Loucy (cell line): Measurements from ENCODE around the gene LSM8.

Experiments
- H2AFZ ChIP-seq: fragments of 200-600 bp; sonication (generic); 2 replicates; pipeline ENCODE4 v1.6.0; 2016; ENCODE audit warnings: antibody characterized with exemption, mild to moderate bottlenecking, low read length, moderate library complexity
- H3F3A ChIP-seq: fragments of 200-600 bp; 2 replicates; pipeline ENCODE4 v1.6.0; 2016; ENCODE audit warnings: antibody characterized with exemption, low read depth, mild to moderate bottlenecking
- H3K27me3 ChIP-seq: fragments of 200-600 bp; sonication (generic); 2 replicates; pipeline ENCODE4 v1.6.1; 2014; ENCODE audit warnings: low read length, mild to moderate bottlenecking; ENCODE audit not compliant: insufficient read depth, poor library complexity, severe bottlenecking
- H3K36me3 ChIP-seq: fragments of 200-600 bp; sonication (generic); 2 replicates; pipeline ENCODE4 v1.6.1; 2016; ENCODE audit warnings: low read length; ENCODE audit not compliant: insufficient read depth
- H3K4me1 ChIP-seq: fragments of 200-600 bp; sonication (generic); 2 replicates; pipeline ENCODE4 v1.5.1; 2014; ENCODE audit warnings: low read length, mild to moderate bottlenecking; ENCODE audit not compliant: insufficient read depth, poor library complexity, severe bottlenecking
- H3K4me2 ChIP-seq: fragments of 200-600 bp; sonication (generic); 2 replicates; pipeline ENCODE4 v1.6.0; 2014; ENCODE audit warnings: antibody characterized with exemption, low read length, low read depth, mild to moderate bottlenecking; ENCODE audit not compliant: poor library complexity, severe bottlenecking
- H3K4me3 ChIP-seq: fragments of 200-600 bp; sonication (generic); 2 replicates; pipeline ENCODE4 v1.5.1; 2014; ENCODE audit warnings: low read length, mild to moderate bottlenecking, mixed read lengths; ENCODE audit not compliant: poor library complexity, severe bottlenecking
- H3K79me2 ChIP-seq: fragments of 200-600 bp; sonication (generic); 2 replicates; pipeline ENCODE4 v1.6.1; 2014; ENCODE audit warnings: low read length; ENCODE audit not compliant: insufficient read depth
- H3K9ac ChIP-seq: fragments of 200-600 bp; sonication (generic); 2 replicates; pipeline ENCODE4 v1.6.0; 2014; ENCODE audit warnings: mild to moderate bottlenecking, low read depth, low read length, moderate library complexity; ENCODE audit not compliant: poor library complexity, severe bottlenecking
- H3K9me2 ChIP-seq: fragments of 200-600 bp; sonication (generic); replicated peaks from 2 replicates; pipeline ENCODE4 v1.6.1; 2016; ENCODE audit warnings: low read depth, low read length, mixed read lengths
- H3K9me3 ChIP-seq: fragments of 200-600 bp; sonication (generic); 2 replicates; pipeline ENCODE4 v1.6.1; 2014; ENCODE audit warnings: mild to moderate bottlenecking, antibody characterized with exemption, low read length, low read depth; ENCODE audit not compliant: insufficient read depth
- H4K20me1 ChIP-seq: fragments of 200-600 bp; sonication (generic); 2 replicates; pipeline ENCODE4 v1.6.0; 2014; ENCODE audit warnings: antibody characterized with exemption, low read length, mild to moderate bottlenecking; ENCODE audit not compliant: insufficient read depth, poor library complexity, severe bottlenecking
- EZH2phosphoT487 ChIP-seq: fragments of 200-600 bp; IDR thresholded peaks from 2 replicates; pipeline ENCODE4 v1.6.1; 2018; ENCODE audit warnings: antibody characterized with exemption, mild to moderate bottlenecking, moderate library complexity, borderline replicate concordance
- TF ChIP-seq, protein P1 (sequence below): fragments of 200-600 bp; sonication (generic); conservative IDR thresholded peaks from 2 replicates; pipeline ENCODE4 v1.5.1; 2014; ENCODE audit warnings: mild to moderate bottlenecking, antibody characterized with exemption, low read length

LSM8 gene

GRCh38 chr7:118214833-118215182 is 30.8 kb downstream of the LSM8 start:
- H3K9ac ChIP-seq: no peak overlapping the region
- TF ChIP-seq EZH2phosphoT487: no peak
- no peaks in the 10 kb centered on the region for H3K27me3 ChIP-seq
- no peak overlapping the region for H3K4me3 ChIP-seq
- H3K9me2 ChIP-seq: no peaks in the 10 kb centered on the region
- H3K4me2 ChIP-seq: no peak overlapping the region
- H3K79me2 ChIP-seq: no peaks in the 10 kb centered on the region
- no peaks in the 10 kb centered on the region for H3F3A ChIP-seq
- no peaks in the 10 kb centered on the region for H4K20me1 ChIP-seq
- no peaks in the 10 kb centered on the region for H3K4me1 ChIP-seq
- no peaks in the 10 kb centered on the region for H3K9me3 ChIP-seq
- H3K36me3 ChIP-seq: no peaks in the 10 kb centered on the region
- H2AFZ ChIP-seq: no peak overlapping the region

DNA sequence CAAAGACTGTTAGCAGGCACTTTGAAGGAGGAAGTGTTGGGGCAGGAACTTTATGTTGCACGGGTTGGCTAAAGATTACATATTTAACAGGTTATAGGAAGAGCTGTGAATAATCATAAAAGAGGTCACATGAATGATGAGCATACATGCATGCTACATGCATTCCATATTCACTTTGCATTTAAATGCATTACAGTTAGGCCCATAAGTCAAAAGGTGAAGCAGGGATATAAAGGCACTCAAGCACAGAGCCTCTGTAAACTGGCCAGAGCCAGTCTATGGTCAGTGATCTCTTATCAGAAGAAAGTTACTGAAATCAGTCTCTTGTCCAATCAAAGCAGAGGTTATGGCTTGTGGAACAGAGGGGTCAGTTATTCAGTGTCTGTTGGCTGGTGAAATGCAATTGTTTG is 33.3 kb downstream of the LSM8 start:
- H3K36me3 ChIP-seq: no peaks in the 10 kb centered on the region

GRCh38 chr7:118218413-118219156 is 34.6 kb downstream of the LSM8 start:
- Histone ChIP-seq H3K4me2 (no peak overlapping the region), H2AFZ (no peak overlapping the region), H4K20me1 (no peaks in the 10 kb centered on the region), H3K27me3 (no peaks in the 10 kb centered on the region), H3K9ac (no peak overlapping the region), H3F3A (no peaks in the 10 kb centered on the region), H3K9me2 (no peaks in the 10 kb centered on the region), H3K4me3 (no peak overlapping the region), H3K9me3 (no peaks in the 10 kb centered on the region), H3K4me1 (no peaks in the 10 kb centered on the region), H3K36me3 (no peaks in the 10 kb centered on the region), H3K79me2 (no peaks in the 10 kb centered on the region)
- no peak for TF ChIP-seq EZH2phosphoT487
- TF ChIP-seq, protein P1, sequence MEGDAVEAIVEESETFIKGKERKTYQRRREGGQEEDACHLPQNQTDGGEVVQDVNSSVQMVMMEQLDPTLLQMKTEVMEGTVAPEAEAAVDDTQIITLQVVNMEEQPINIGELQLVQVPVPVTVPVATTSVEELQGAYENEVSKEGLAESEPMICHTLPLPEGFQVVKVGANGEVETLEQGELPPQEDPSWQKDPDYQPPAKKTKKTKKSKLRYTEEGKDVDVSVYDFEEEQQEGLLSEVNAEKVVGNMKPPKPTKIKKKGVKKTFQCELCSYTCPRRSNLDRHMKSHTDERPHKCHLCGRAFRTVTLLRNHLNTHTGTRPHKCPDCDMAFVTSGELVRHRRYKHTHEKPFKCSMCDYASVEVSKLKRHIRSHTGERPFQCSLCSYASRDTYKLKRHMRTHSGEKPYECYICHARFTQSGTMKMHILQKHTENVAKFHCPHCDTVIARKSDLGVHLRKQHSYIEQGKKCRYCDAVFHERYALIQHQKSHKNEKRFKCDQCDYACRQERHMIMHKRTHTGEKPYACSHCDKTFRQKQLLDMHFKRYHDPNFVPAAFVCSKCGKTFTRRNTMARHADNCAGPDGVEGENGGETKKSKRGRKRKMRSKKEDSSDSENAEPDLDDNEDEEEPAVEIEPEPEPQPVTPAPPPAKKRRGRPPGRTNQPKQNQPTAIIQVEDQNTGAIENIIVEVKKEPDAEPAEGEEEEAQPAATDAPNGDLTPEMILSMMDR: no peak

More for the DNA sequence above, 33.3 kb downstream of the LSM8 start:
- no peak overlapping the region; the same call in 1 of the 2 replicates for H2AFZ ChIP-seq
- no peaks in the 10 kb centered on the region for H3K4me1 ChIP-seq
- H3K4me3 ChIP-seq: no peak overlapping the region
- no peaks in the 10 kb centered on the region for H3K9me2 ChIP-seq
- no peak overlapping the region for H3K4me2 ChIP-seq
- H3F3A ChIP-seq: no peaks in the 10 kb centered on the region
- H3K27me3 ChIP-seq: no peaks in the 10 kb centered on the region
- no peak overlapping the region for H3K9ac ChIP-seq
- H3K79me2 ChIP-seq: no peaks in the 10 kb centered on the region
- no peaks in the 10 kb centered on the region for H3K9me3 ChIP-seq
- TF ChIP-seq, protein P1: no peak
- no peak for TF ChIP-seq EZH2phosphoT487
- H4K20me1 ChIP-seq: no peaks in the 10 kb centered on the region

- Histone ChIP-seq H3K4me2 (no peak overlapping the region), H3K4me3 (no peak overlapping the region), H3K27me3 (no peaks in the 10 kb centered on the region)
Observed at GRCh38 chr7:118219157-118219512, 35.2 kb downstream of the LSM8 start.

More at GRCh38 chr7:118219157-118219512, 35.2 kb downstream of the LSM8 start:
- Histone ChIP-seq H3K4me1 (no peaks in the 10 kb centered on the region), H3K79me2 (no peaks in the 10 kb centered on the region), H2AFZ (no peak overlapping the region), H3K9ac (no peak overlapping the region), H3F3A (no peaks in the 10 kb centered on the region), H4K20me1 (no peaks in the 10 kb centered on the region), H3K9me2 (no peaks in the 10 kb centered on the region), H3K36me3 (no peaks in the 10 kb centered on the region), H3K9me3 (no peaks in the 10 kb centered on the region)
- TF ChIP-seq EZH2phosphoT487: no peak
- TF ChIP-seq, protein P1: no peak
